GM13976 (cell line): ENCODE data around the gene C12orf56.

ENCODE experiments used
- DNase-seq: peaks from one replicate; pipeline ENCODE4 v3.0.0; 2012; ENCODE audit warnings: low spot score
- in situ Hi-C: fragments of 300-500 bp; cut with MboI; formaldehyde crosslinking; loops from one replicate; pipeline ENCODE4 v1.12.0; 2022; ENCODE audit warnings: low sequenced_read_pairs, mixed read lengths, inconsistent platforms; ENCODE audit not compliant: unreplicated experiment
- TF ChIP-seq, protein P1 (sequence below): IDR thresholded peaks from 2 replicates; pipeline ENCODE4 v1.5.1; 2012; ENCODE audit warnings: borderline replicate concordance, mild to moderate bottlenecking; ENCODE audit not compliant: insufficient read depth; ENCODE audit errors: extremely low read depth, missing control alignments, control extremely low read depth

C12orf56 gene

DNA sequence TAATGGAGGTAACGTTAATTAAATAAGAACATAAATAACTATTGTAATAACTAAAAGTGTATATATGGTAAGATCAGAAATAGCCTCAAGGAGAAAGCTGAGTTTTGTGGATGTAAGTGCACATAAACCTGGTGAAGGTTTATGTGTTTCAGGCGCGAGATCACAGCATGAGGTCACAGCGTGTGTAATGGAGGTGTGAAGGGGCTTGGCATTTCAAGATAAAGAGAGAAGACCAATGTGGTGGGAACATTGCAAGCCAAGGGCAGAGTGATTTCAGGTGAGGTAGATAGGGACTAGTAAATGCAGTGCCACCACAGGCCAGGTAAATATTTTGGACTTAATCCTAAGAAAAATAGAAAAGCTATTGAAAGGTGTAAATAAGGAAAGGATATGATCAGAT lies 146.7 kb downstream of the C12orf56 start:
- no peak for DNase-seq
- TF ChIP-seq, protein P1, sequence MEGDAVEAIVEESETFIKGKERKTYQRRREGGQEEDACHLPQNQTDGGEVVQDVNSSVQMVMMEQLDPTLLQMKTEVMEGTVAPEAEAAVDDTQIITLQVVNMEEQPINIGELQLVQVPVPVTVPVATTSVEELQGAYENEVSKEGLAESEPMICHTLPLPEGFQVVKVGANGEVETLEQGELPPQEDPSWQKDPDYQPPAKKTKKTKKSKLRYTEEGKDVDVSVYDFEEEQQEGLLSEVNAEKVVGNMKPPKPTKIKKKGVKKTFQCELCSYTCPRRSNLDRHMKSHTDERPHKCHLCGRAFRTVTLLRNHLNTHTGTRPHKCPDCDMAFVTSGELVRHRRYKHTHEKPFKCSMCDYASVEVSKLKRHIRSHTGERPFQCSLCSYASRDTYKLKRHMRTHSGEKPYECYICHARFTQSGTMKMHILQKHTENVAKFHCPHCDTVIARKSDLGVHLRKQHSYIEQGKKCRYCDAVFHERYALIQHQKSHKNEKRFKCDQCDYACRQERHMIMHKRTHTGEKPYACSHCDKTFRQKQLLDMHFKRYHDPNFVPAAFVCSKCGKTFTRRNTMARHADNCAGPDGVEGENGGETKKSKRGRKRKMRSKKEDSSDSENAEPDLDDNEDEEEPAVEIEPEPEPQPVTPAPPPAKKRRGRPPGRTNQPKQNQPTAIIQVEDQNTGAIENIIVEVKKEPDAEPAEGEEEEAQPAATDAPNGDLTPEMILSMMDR = no peak
- in situ Hi-C loops = no loop called here

DNA sequence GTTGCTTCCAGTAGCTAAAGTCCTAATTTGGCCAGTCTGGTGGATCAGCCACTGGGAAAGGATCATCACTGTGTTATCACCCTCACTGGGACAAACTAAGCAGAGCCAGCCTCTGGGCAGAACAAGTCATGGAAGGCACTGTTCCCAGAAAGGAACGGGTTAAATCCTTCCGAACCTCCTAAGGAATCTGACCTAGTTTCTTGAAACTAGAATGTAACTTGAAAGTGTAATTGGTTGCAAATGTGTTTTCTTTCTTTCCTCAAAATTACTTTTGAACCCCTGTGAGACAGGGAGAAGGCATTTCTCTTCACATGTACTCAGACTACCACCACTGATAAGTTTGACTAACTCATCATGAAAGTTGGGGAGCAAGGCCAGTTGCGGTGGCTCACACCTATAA lies 149.8 kb downstream of the C12orf56 start:
- in situ Hi-C loops = no loop called here
- DNase-seq = no peak
- TF ChIP-seq, protein P1 = no peak

DNA sequence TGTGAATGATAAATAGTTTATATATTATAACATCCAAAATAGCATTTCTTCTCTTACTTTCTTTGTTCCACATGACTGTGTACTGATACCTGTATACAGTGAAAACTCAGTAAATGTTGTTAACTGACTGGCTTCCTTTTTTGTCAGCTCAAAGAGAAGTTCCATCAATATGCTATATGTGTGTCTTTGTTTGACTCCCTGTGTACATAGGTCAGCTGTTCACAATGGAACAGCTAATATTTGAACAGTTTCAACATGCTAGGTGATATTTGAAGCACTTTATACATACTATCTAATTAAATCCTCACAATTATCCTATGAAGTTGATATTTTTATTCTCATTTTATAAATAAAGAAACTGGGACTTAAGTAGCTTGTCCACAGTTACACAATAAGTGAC lies 153.2 kb downstream of the C12orf56 start:
- in situ Hi-C loops = no loop called here
- TF ChIP-seq, protein P1 = no peak
- no peak for DNase-seq

DNA sequence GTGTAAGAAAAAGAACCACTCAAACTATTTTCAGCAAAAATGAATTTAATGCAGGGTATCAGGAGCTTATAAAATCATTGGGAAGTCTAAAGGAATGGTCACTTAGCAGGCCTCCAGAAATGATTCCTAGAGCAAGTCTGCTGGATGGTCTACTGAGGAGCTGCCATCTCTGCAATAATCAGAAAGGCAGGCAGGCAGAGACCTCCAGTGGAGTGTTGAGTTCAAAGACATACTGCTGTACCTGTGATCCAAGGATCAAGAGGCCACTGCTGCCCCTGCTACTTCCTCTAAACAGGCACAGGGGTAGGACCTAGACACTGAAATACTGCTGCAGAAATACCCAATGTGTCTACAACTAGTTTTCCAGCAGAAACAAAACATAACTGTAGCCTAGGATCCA lies 154.0 kb downstream of the C12orf56 start:
- TF ChIP-seq, protein P1 = no peak
- DNase-seq = no peak
- in situ Hi-C loops = no loop called here

DNA sequence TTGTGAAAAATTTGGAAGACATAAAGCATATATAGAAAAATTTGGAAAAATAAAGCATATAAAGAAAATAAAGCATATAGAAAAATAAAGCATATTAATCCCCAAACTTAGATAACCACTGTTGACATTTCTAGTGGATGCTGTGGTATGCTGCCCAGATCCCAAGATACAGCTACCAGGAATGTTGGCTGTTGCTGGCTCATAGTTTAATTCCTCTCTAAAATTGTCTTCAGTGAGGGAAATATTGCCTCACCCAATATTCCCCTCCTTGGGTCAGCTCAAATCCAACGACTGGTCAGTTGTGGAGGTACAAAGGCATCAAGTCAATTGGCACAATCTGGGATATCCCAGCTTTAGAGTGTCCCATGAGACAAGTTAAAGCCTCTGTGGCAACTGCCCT lies 158.4 kb downstream of the C12orf56 start:
- in situ Hi-C loops = no loop called here
- DNase-seq = no peak
- TF ChIP-seq, protein P1 = no peak

DNA sequence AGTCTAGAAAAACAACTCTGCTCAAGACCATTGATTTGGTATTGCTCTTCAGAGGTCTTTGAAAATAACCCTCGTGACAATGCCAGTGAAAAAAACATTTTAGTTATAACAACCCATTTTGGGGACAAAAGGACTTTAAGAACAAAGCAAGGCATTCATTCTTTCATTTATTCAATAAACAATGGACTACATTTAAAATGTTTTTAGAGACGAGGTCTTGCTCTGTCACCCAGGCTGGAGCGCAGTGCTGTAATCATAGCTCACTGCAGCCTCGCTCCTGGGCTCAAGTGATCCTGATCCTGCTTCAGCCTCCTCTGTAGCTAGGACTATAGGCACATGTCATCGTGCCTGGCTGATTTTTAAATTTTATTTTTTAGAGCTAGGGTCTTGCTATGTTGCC lies 160.8 kb downstream of the C12orf56 start:
- TF ChIP-seq, protein P1 = no peak
- DNase-seq = no peak
- in situ Hi-C loops = no loop called here

DNA sequence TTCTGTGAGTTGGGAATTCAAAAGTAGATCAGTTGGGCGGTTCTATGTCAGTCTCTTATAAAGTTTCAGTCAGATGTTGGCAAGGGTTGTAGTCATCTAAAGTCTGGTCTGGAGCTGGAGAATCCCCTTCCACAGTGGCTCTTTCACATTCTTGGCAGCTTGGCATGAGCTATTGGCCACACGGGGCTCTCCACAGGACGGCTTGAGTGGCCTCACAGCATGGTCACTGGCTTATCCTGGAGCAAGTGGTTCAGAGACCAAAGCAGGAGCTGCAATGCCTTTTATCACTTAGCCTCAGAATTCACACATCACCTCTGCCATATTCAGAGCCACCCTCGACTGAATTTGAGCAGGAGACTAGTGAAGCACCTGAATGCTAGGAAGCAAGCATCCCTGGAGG lies 161.3 kb downstream of the C12orf56 start:
- in situ Hi-C loops = no loop called here
- DNase-seq = no peak
- TF ChIP-seq, protein P1 = no peak
